HG03066 (cell line): ENCODE results near the gene EMP1.

ENCODE experiments used
- ATAC-seq: cut with Tn5 transposase; IDR thresholded peaks from one replicate; pipeline ENCODE4 v1.9.1; 2021; ENCODE audit warnings: low read depth; ENCODE audit not compliant: unreplicated experiment

Gene EMP1

GRCh38 chr12:13196130-13196921, at the start of gene EMP1:
TSS of gene EMP1 (plus strand) at chr12:13196726. CDS start at chr12:13211511, 14,785 bp downstream.
- ATAC-seq: peak; percentile 91

GRCh38 chr12:13147688-13148484, 48.6 kb upstream of the EMP1 start:
- ATAC-seq: no peak

GRCh38 chr12:13148485-13148847, 48.1 kb upstream of the EMP1 start:
- ATAC-seq: no peak

- ATAC-seq: no peak
Measured at GRCh38 chr12:13149411-13149810, 47.1 kb upstream of the EMP1 start.

GRCh38 chr12:13152281-13152680, 44.2 kb upstream of the EMP1 start:
- no peak for ATAC-seq

- no peak for ATAC-seq
Measured at GRCh38 chr12:13152756-13153155, 43.8 kb upstream of the EMP1 start.

GRCh38 chr12:13153180-13153579, 43.3 kb upstream of the EMP1 start:
- ATAC-seq: no peak

- ATAC-seq: no peak
Measured at GRCh38 chr12:13154027-13154538, 42.4 kb upstream of the EMP1 start.

GRCh38 chr12:13154831-13155230, 41.7 kb upstream of the EMP1 start:
- no peak for ATAC-seq

- ATAC-seq: no peak
Measured at GRCh38 chr12:13156277-13156676, 40.2 kb upstream of the EMP1 start.

- ATAC-seq: no peak
Measured at GRCh38 chr12:13161172-13161571, 35.4 kb upstream of the EMP1 start.

- no peak for ATAC-seq
Measured at GRCh38 chr12:13162904-13163303, 33.6 kb upstream of the EMP1 start.

- ATAC-seq: no peak
Measured at GRCh38 chr12:13163868-13164635, 32.5 kb upstream of the EMP1 start.

GRCh38 chr12:13164921-13165616, 31.5 kb upstream of the EMP1 start:
- ATAC-seq: no peak

GRCh38 chr12:13165617-13166041, 30.9 kb upstream of the EMP1 start:
- no peak for ATAC-seq

- no peak for ATAC-seq
Measured at GRCh38 chr12:13167226-13167625, 29.3 kb upstream of the EMP1 start.

- no peak for ATAC-seq
Measured at GRCh38 chr12:13167906-13168305, 28.6 kb upstream of the EMP1 start.

- no peak for ATAC-seq
Measured at GRCh38 chr12:13169272-13169671, 27.3 kb upstream of the EMP1 start.

- ATAC-seq: no peak
Measured at GRCh38 chr12:13170892-13171490, 25.5 kb upstream of the EMP1 start.
